IgD-negative memory B cell (primary cell): Measurements from ENCODE around the gene MAD1L1. TPM values are rescaled to one million over a fixed set of nuclear protein-coding genes. Genes with fewer than 3 reads are reported as not detected.
"Not testable (repeated sequence)": the region's sequence is repeated elsewhere in the genome, so short reads cannot be mapped to it uniquely, and the experiment has no call there.

Experiments used
- H3K27ac Mint-ChIP-seq, 3 donors: one replicate each; pipeline ENCODE4 v1.8.0; 2020 to 2022; ENCODE audit warnings: mild to moderate bottlenecking in 3 of 3, mixed read lengths in 3 of 3, moderate library complexity in 1 of 3
- H3K27me3 Mint-ChIP-seq: one replicate; pipeline ENCODE4 v1.8.0; 2021; ENCODE audit warnings: mixed read lengths
- H3K36me3 Mint-ChIP-seq: one replicate; pipeline ENCODE4 v1.8.0; 2020; ENCODE audit warnings: mild to moderate bottlenecking, mixed read lengths
- H3K4me1 Mint-ChIP-seq, 3 donors: one replicate each; pipeline ENCODE4 v1.8.0; 2020 to 2022; ENCODE audit warnings: mixed read lengths in 3 of 3, mild to moderate bottlenecking in 1 of 3
- H3K4me3 Mint-ChIP-seq, 4 donors: one replicate each; pipeline ENCODE4 v1.8.0; 2020 to 2022; ENCODE audit warnings: mild to moderate bottlenecking in 4 of 4, mixed read lengths in 4 of 4, moderate library complexity in 3 of 4
- H3K9me3 Mint-ChIP-seq, 3 donors: one replicate each; pipeline ENCODE4 v1.8.0; 2020 to 2021; ENCODE audit warnings: mixed read lengths in 3 of 3, mild to moderate bottlenecking in 1 of 3
- polyA plus RNA-seq: library from polyadenylated mRNA; unstranded; fragments of 300-500 nt; fragmentation: Illumina TruSeq; gene quantifications from one replicate; pipeline ENCODE4 v1.2.3, GENCODE V29; 2021

MAD1L1 gene
- polyA plus RNA-seq, 1 donor from 2014 or later: 133 TPM

- no peaks in the 10 kb centered on the region for H3K9me3 Mint-ChIP-seq
- no peaks in the 10 kb centered on the region for H3K4me1 Mint-ChIP-seq
- H3K4me3 Mint-ChIP-seq: no peak overlapping the region
- no peaks in the 10 kb centered on the region for H3K27me3 Mint-ChIP-seq
- no peak overlapping the region for H3K27ac Mint-ChIP-seq
- H3K36me3 Mint-ChIP-seq: no peaks in the 10 kb centered on the region
Measured at GRCh38 chr7:1848013-1848640, 384.6 kb downstream of the MAD1L1 start.

- Mint-ChIP-seq H3K27me3 (no peaks in the 10 kb centered on the region), H3K4me3 (no peak overlapping the region), H3K9me3 (no peaks in the 10 kb centered on the region), H3K4me1 (no peaks in the 10 kb centered on the region), H3K27ac (no peak overlapping the region), H3K36me3 (no peaks in the 10 kb centered on the region)
Measured at GRCh38 chr7:1847260-1848001, 385.3 kb downstream of the MAD1L1 start.

- Mint-ChIP-seq H3K36me3 (no peaks in the 10 kb centered on the region), H3K9me3 (no peaks in the 10 kb centered on the region), H3K4me3 (no peak overlapping the region), H3K27me3 (no peaks in the 10 kb centered on the region), H3K4me1 (no peaks in the 10 kb centered on the region), H3K27ac (no peak overlapping the region)
Measured at GRCh38 chr7:1846331-1847065, 386.2 kb downstream of the MAD1L1 start.

GRCh38 chr7:1845536-1846311 lies 387.0 kb downstream of the MAD1L1 start:
- Mint-ChIP-seq H3K27ac (no peak overlapping the region), H3K4me1 (no peaks in the 10 kb centered on the region), H3K9me3 (no peaks in the 10 kb centered on the region), H3K36me3 (no peaks in the 10 kb centered on the region), H3K4me3 (no peak overlapping the region), H3K27me3 (no peaks in the 10 kb centered on the region)

- Mint-ChIP-seq H3K4me3 (no peak overlapping the region), H3K9me3 (no peaks in the 10 kb centered on the region), H3K4me1 (no peaks in the 10 kb centered on the region), H3K27ac (no peak overlapping the region), H3K27me3 (no peaks in the 10 kb centered on the region), H3K36me3 (peaks cover 4% of the 10 kb centered on the region)
Measured at GRCh38 chr7:1844951-1845390, 387.8 kb downstream of the MAD1L1 start.

- peaks cover 4% of the 10 kb centered on the region for H3K36me3 Mint-ChIP-seq
- no peak overlapping the region for H3K4me3 Mint-ChIP-seq
- H3K4me1 Mint-ChIP-seq: no peaks in the 10 kb centered on the region
- H3K27ac Mint-ChIP-seq: no peak overlapping the region
- no peaks in the 10 kb centered on the region for H3K27me3 Mint-ChIP-seq
- no peaks in the 10 kb centered on the region for H3K9me3 Mint-ChIP-seq
Measured at GRCh38 chr7:1844336-1844950, 388.3 kb downstream of the MAD1L1 start.

GRCh38 chr7:1843921-1844335 lies 388.8 kb downstream of the MAD1L1 start:
- Mint-ChIP-seq H3K27ac (peak overlapping the region in 1 of 3 donors; percentile 77), H3K4me3 (peak overlapping the region in 1 of 4 donors; percentile 52), H3K4me1 (no peaks in the 10 kb centered on the region), H3K9me3 (no peaks in the 10 kb centered on the region), H3K36me3 (peaks cover 4% of the 10 kb centered on the region), H3K27me3 (no peaks in the 10 kb centered on the region)

GRCh38 chr7:1843271-1843861 lies 389.4 kb downstream of the MAD1L1 start:
- no peaks in the 10 kb centered on the region for H3K4me1 Mint-ChIP-seq
- H3K4me3 Mint-ChIP-seq: peak overlapping the region in 1 of 4 donors; percentile 52
- H3K9me3 Mint-ChIP-seq: no peaks in the 10 kb centered on the region
- H3K36me3 Mint-ChIP-seq: peaks cover 4% of the 10 kb centered on the region
- no peaks in the 10 kb centered on the region for H3K27me3 Mint-ChIP-seq
- H3K27ac Mint-ChIP-seq: peak overlapping the region in 1 of 3 donors; percentile 77

GRCh38 chr7:1842321-1843221 lies 390.2 kb downstream of the MAD1L1 start:
- no peak overlapping the region for H3K4me3 Mint-ChIP-seq
- H3K27ac Mint-ChIP-seq: no peak overlapping the region
- peaks cover 0 to 1% (median 0%) of the 10 kb centered on the region in 3 donors for H3K9me3 Mint-ChIP-seq
- H3K27me3 Mint-ChIP-seq: no peaks in the 10 kb centered on the region
- peaks cover 6% of the 10 kb centered on the region for H3K36me3 Mint-ChIP-seq
- H3K4me1 Mint-ChIP-seq: no peaks in the 10 kb centered on the region

GRCh38 chr7:1841286-1842021 lies 391.3 kb downstream of the MAD1L1 start:
- H3K27me3 Mint-ChIP-seq: not testable (repeated sequence)

GRCh38 chr7:1840744-1841143 lies 392.0 kb downstream of the MAD1L1 start:
- not testable (repeated sequence) for H3K4me3 Mint-ChIP-seq, H3K27me3 Mint-ChIP-seq, H3K4me1 Mint-ChIP-seq, H3K9me3 Mint-ChIP-seq, H3K27ac Mint-ChIP-seq
- peaks cover 11% of the 10 kb centered on the region for H3K36me3 Mint-ChIP-seq

More at GRCh38 chr7:1841286-1842021, 391.3 kb downstream of the MAD1L1 start:
- not testable (repeated sequence) for H3K4me3 Mint-ChIP-seq, H3K9me3 Mint-ChIP-seq, H3K27ac Mint-ChIP-seq, H3K36me3 Mint-ChIP-seq, H3K4me1 Mint-ChIP-seq

- peaks cover 4 to 6% (median 4%) of the 10 kb centered on the region in 3 donors for H3K9me3 Mint-ChIP-seq
- no peaks in the 10 kb centered on the region for H3K4me1 Mint-ChIP-seq
- peaks cover 15% of the 10 kb centered on the region for H3K36me3 Mint-ChIP-seq
- H3K27ac Mint-ChIP-seq: no peak overlapping the region
- H3K27me3 Mint-ChIP-seq: no peaks in the 10 kb centered on the region
- H3K4me3 Mint-ChIP-seq: no peak overlapping the region
Measured at GRCh38 chr7:1839701-1840100, 393.0 kb downstream of the MAD1L1 start.
